Keratinocyte (primary cell): Measurements from ENCODE around the gene TUBB8. TPM values are rescaled to one million over a fixed set of nuclear protein-coding genes. Genes with fewer than 3 reads are reported as not detected.

Experiments used
- DNase-seq: peaks from one replicate; pipeline ENCODE4 v3.0.0-alpha.2; 2011; ENCODE audit warnings: low read depth, missing footprints, low spot score
- FAIRE-seq: peaks from 2 replicates; lab custom pipeline; 2011; peaks lifted over from hg19 to GRCh38; lab: Jason Lieb, UNC
- H2AFZ ChIP-seq: 2 replicates; pipeline ENCODE4 v1.6.0; 2012; ENCODE audit warnings: low read length, control low read depth, inconsistent platforms; ENCODE audit not compliant: control insufficient read depth
- H3K27ac ChIP-seq: 2 replicates; pipeline ENCODE4 v1.5.1; 2011; ENCODE audit warnings: low read length; ENCODE audit not compliant: control insufficient read depth, insufficient read depth
- H3K27me3 ChIP-seq: 3 replicates; pipeline ENCODE4 v1.6.0; 2011; ENCODE audit warnings: low read length; ENCODE audit not compliant: control insufficient read depth, insufficient read depth; ENCODE audit errors: extremely low read depth
- H3K36me3 ChIP-seq, 2 experiments: 2 replicates in 1 of 2; 3 replicates in 1 of 2; pipeline ENCODE4 v1.5.1; 2011; ENCODE audit warnings: low read length in 2 of 2, mild to moderate bottlenecking in 1 of 2; ENCODE audit not compliant: control insufficient read depth in 2 of 2, insufficient read depth in 2 of 2; ENCODE audit errors: extremely low read depth in 1 of 2
- H3K4me1 ChIP-seq: 3 replicates; pipeline ENCODE4 v1.5.1; 2011; ENCODE audit warnings: low read length; ENCODE audit not compliant: control insufficient read depth, insufficient read depth; ENCODE audit errors: extremely low read depth
- H3K4me2 ChIP-seq: 3 replicates; pipeline ENCODE4 v1.6.0; 2011; ENCODE audit warnings: low read depth, low read length; ENCODE audit not compliant: control insufficient read depth, insufficient read depth; ENCODE audit errors: extremely low read depth
- H3K4me3 ChIP-seq, 3 experiments: fragments of 200-600 bp in 1 of 3; sonication (generic) in 1 of 3; 2 replicates in 2 of 3; 3 replicates in 1 of 3; pipeline ENCODE4 v1.5.1; 2011 to 2016; ENCODE audit warnings: low read length in 3 of 3, mild to moderate bottlenecking in 3 of 3, control low read depth in 2 of 3, inconsistent platforms in 1 of 3, low read depth in 1 of 3, mixed read lengths in 1 of 3, mixed run types in 1 of 3, moderate library complexity in 1 of 3; ENCODE audit not compliant: control insufficient read depth in 2 of 3, insufficient read depth in 2 of 3; ENCODE audit errors: extremely low read depth in 1 of 3
- H3K79me2 ChIP-seq: 2 replicates; pipeline ENCODE4 v1.6.0; 2012; ENCODE audit warnings: low read length; ENCODE audit not compliant: control insufficient read depth, insufficient read depth
- H3K9ac ChIP-seq: 3 replicates; pipeline ENCODE4 v1.6.0; 2011; ENCODE audit warnings: low read length; ENCODE audit not compliant: control insufficient read depth, insufficient read depth; ENCODE audit errors: extremely low read depth
- H3K9me1 ChIP-seq: 3 replicates; pipeline ENCODE4 v1.6.0; 2011; ENCODE audit warnings: low read length; ENCODE audit not compliant: control insufficient read depth, insufficient read depth; ENCODE audit errors: extremely low read depth
- H3K9me3 ChIP-seq: 2 replicates; pipeline ENCODE4 v1.5.1; 2012; ENCODE audit warnings: low read depth, low read length; ENCODE audit not compliant: control insufficient read depth
- H4K20me1 ChIP-seq: 3 replicates; pipeline ENCODE4 v1.6.0; 2011; ENCODE audit warnings: low read length; ENCODE audit not compliant: control insufficient read depth, insufficient read depth; ENCODE audit errors: extremely low read depth
- CTCF ChIP-seq, 3 experiments: IDR thresholded peaks in 1 of 3; conservative IDR thresholded peaks in 1 of 3; optimal IDR thresholded peaks in 1 of 3; 2 replicates in 2 of 3; 3 replicates in 1 of 3; pipeline versions ENCODE3 to v1.5.1; 2011; ENCODE audit warnings: low read length in 3 of 3, mild to moderate bottlenecking in 3 of 3, moderate library complexity in 2 of 3, control low read depth in 1 of 3, inconsistent platforms in 1 of 3; ENCODE audit not compliant: insufficient read depth in 2 of 3; ENCODE audit errors: extremely low read depth in 1 of 3
- EZH2 ChIP-seq: IDR thresholded peaks from one replicate; pipeline ENCODE4 v1.6.1; 2012; ENCODE audit warnings: inconsistent platforms, mild to moderate bottlenecking, low read length, moderate library complexity
- dilution Hi-C: fragments of 300-500 bp; cut with MboI; formaldehyde crosslinking; loops from one replicate; pipeline ENCODE4 v1.7.0; 2020; ENCODE audit warnings: low sequenced_read_pairs; ENCODE audit not compliant: extremely low pct_ligation_motif_present
- polyA minus RNA-seq, 3 experiments: library from RNA; depleted of rRNA, polyadenylated mRNA; stranded (reverse); fragments of >200 nt; gene quantifications; 1 replicate in 1 of 3; 2 replicates in 1 of 3; 3 replicates in 1 of 3; pipeline ENCODE4 v1.2.3, GENCODE V29; 2011
- polyA plus RNA-seq, 5 experiments: library from polyadenylated mRNA; depleted of rRNA in 3 of 5; stranded (reverse) in 3 of 5; stranded (forward) in 1 of 5; unstranded in 1 of 5; fragments of >200 nt; gene quantifications; 1 replicate in 1 of 5; 2 replicates in 3 of 5; 3 replicates in 1 of 5; pipeline versions ENCODE4 v1.2.1 to v1.2.3, GENCODE V29; 2011 to 2012; ENCODE audit warnings: missing spikeins in 2 of 5, low read depth in 1 of 5, low replicate concordance in 1 of 5

TUBB8 gene
- polyA plus RNA-seq (0.05 to 0.10 TPM in 2 of 3 replicates, not detected in the other), polyA minus RNA-seq (0.32 TPM in 1 of 3 replicates, not detected in the others)
- not detected for polyA plus RNA-seq (2011; ENCODE audit: low read depth)
- not detected in 2 replicates for polyA plus RNA-seq (2011; cell fraction: cytosol; rRNA removed)
- 0.11 TPM in 1 of 2 replicates, not detected in the other for polyA plus RNA-seq (2011; cell fraction: nucleus; rRNA removed)
- polyA plus RNA-seq (2012; ENCODE audit: low replicate concordance) = not detected in 2 replicates
- not detected for polyA minus RNA-seq (2011; cell fraction: cytosol; rRNA and poly(A)+ RNA removed)
- polyA minus RNA-seq (2011; cell fraction: nucleus; rRNA and poly(A)+ RNA removed) = not detected in 2 replicates

- no peaks in the 10 kb centered on the region for H3K36me3 ChIP-seq
- H3K9me3 ChIP-seq = no peaks in the 10 kb centered on the region
- no peaks in the 10 kb centered on the region for H3K27me3 ChIP-seq
- no peak within 1 kb of the TSS for H3K27ac ChIP-seq
- TF ChIP-seq EZH2 (no peak), CTCF (optimal IDR thresholded peaks at IDR 0.05 in 1 of 3, IDR thresholded peaks at IDR 0.05 in 1 of 3, conservative IDR thresholded peaks at IDR 0.05 in 1 of 3; ENCODE audit: extremely low read depth in 1 of 3, insufficient read depth in 2 of 3, low read length in 3 of 3) (no peak)
- no peak within 1 kb of the TSS for H3K4me2 ChIP-seq
- dilution Hi-C loops = no loop called here
- DNase-seq (no peak), FAIRE-seq (no peak)
- no peaks in the 10 kb centered on the region for H4K20me1 ChIP-seq
- no peak within 1 kb of the TSS for H2AFZ ChIP-seq
- H3K9me1 ChIP-seq = no peaks in the 10 kb centered on the region
- H3K4me3 ChIP-seq = no peak within 1 kb of the TSS
- no peaks in the 10 kb centered on the region for H3K4me1 ChIP-seq
- H3K9ac ChIP-seq = no peak within 1 kb of the TSS
- H3K79me2 ChIP-seq = no peaks in the 10 kb centered on the region
Measured at GRCh38 chr10:48996-49395, at the start of gene TUBB8. TSS of gene TUBB8 (minus strand) at chr10:49296. CDS start at chr10:49238, 58 bp downstream.

- no peak for FAIRE-seq
- H3K9me3 ChIP-seq = peaks cover 4% of the 10 kb centered on the region
- no peaks in the 10 kb centered on the region for H3K79me2 ChIP-seq
- no peaks in the 10 kb centered on the region for H4K20me1 ChIP-seq
- H3K27ac ChIP-seq = no peak overlapping the region
- no peak overlapping the region for H2AFZ ChIP-seq
- dilution Hi-C loops = no loop called here
- no peaks in the 10 kb centered on the region for H3K9me1 ChIP-seq
- peaks cover 9% of the 10 kb centered on the region for H3K4me1 ChIP-seq
- no peak overlapping the region for H3K4me3 ChIP-seq
- H3K36me3 ChIP-seq = no peaks in the 10 kb centered on the region
- DNase-seq = no peak
- H3K9ac ChIP-seq = no peak overlapping the region
- H3K4me2 ChIP-seq = no peak overlapping the region
- no peak for TF ChIP-seq CTCF (optimal IDR thresholded peaks at IDR 0.05 in 1 of 3, IDR thresholded peaks at IDR 0.05 in 1 of 3, conservative IDR thresholded peaks at IDR 0.05 in 1 of 3; ENCODE audit: extremely low read depth in 1 of 3, insufficient read depth in 2 of 3, low read length in 3 of 3)
- no peaks in the 10 kb centered on the region for H3K27me3 ChIP-seq
Measured at GRCh38 chr10:96466-96865, 47.4 kb upstream of the TUBB8 start.
